Kidney glomerular epithelial cell (primary cell): Measurements from ENCODE around the gene TBXAS1.
"Not testable (repeated sequence)": the region's sequence is repeated elsewhere in the genome, so short reads cannot be mapped to it uniquely, and the experiment has no call there.

ENCODE experiments used
- DNase-seq: peaks from one replicate; lab custom pipeline; 2025; lab: John Stamatoyannopoulos, UW

The TBXAS1 gene

DNA sequence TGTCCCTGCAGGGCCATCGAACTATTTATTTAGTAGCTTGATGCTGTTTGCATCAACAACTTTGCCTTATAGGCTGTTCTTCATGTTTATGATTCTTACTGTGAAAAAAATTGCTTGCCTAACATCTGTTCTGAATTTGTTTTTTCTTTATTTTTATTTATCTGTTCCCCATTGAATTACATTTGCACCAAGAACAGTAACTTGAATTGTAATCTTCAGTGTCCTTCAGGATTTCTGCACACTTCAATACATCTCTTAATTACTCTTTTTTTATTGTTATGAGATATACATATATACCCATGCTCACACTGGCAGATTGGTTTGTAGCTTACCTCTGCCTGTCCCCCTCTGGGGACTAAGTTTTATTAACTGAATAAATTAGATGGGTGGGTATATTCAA, 64.4 kb downstream of the TBXAS1 start:
- DNase-seq, result no peak

DNA sequence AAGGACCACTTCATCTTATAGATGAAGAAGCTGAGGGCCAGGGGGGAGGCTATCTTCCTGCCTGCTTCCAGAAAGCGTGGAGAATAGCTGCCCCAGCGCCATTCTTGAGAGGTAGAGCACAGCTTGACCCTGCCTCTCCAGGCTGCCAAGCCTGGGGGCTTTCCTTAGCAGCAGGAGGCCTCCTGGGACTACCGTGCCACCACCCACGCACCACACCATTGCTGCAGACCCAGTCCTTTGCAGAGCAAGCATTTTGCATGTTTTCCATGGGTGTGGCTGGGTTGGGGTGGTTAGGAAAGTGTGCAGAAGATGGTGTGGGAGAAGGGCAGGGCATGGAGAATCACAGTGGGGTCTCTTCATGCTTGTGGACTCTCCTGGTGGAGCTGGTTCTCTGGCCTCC, 64.9 kb downstream of the TBXAS1 start:
- no peak for DNase-seq

- DNase-seq, result no peak
Measured at GRCh38 chr7:139895141-139895829, 66.2 kb downstream of the TBXAS1 start.

- no peak for DNase-seq
Measured at GRCh38 chr7:139896288-139896687, 67.2 kb downstream of the TBXAS1 start.

DNA sequence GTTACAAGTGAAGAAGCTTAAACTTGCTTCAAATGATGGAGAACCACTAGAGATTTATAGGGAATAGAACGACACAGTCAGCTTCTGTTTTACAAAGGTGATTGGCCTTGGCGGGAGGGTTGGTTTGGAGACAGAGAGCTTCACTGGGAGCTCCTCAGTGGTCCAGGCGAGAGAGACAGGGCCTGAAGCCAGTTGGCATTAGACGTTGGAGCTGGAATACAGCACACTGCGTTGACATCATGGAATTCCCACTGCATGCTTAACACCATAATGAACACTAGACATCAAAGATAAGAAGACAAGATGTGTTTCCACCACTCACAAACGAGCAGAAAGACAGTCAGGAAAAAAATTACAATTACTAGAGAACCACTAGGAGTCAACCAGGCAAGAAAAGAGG, 67.8 kb downstream of the TBXAS1 start:
- no peak for DNase-seq

DNA sequence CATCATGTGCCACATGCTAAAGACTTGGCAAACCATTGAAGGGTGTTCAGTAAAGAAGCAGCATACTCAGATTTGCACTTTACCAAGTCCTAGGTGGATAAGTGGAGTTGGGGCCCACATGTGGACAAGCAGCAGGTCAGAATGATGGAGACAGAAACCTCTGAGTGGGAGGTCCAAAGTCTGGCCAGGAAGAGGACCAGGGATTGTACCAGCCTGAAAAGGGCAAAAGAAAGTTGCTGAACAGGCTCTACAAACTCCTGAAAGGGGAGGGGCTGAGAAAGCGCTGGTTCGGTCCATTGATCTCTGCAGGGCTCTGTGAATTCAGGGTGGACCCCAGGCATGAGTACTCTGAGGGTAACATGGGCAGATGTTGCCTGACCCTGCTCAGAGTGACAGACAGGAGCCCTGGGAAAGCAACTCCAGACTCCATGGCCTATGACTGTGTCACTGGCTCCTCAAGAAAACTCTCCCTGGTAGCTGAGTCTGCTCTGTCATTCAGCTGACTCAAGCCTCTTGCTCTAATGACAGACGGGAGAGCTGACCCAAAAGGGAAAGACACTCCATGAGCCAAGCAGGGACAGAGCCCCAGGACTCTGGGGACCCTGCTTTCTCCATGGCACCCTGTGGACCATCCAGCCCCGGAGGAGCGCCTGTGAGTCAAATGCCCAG, 68.5 kb downstream of the TBXAS1 start:
- no peak for DNase-seq

GRCh38 chr7:139898483-139898882, 69.4 kb downstream of the TBXAS1 start:
- DNase-seq, result no peak

GRCh38 chr7:139899328-139899955, 70.4 kb downstream of the TBXAS1 start:
- peak; percentile 3 for DNase-seq

DNA sequence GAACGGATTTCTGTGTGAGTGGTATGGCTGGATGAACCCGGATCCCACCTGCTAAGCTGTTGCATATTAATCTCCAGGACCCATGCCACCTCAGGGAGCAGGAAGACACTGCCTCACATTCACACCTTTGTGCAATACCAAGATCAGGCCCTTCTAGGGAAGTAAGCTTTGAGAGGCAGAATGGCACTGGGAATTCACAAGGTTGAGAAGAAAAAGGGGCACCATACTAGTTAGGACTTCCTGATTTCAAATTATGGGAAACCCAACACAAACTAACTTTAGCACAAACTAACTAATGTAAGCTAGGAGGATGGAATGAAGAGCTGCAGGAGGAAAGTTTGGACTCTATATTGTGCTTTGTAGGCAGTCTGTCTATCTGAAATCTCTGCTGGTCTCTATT, 71.3 kb downstream of the TBXAS1 start:
- DNase-seq, result no peak

GRCh38 chr7:139901056-139901795, 72.2 kb downstream of the TBXAS1 start:
- no peak for DNase-seq

GRCh38 chr7:139901901-139902300, 72.8 kb downstream of the TBXAS1 start:
- no peak for DNase-seq

DNA sequence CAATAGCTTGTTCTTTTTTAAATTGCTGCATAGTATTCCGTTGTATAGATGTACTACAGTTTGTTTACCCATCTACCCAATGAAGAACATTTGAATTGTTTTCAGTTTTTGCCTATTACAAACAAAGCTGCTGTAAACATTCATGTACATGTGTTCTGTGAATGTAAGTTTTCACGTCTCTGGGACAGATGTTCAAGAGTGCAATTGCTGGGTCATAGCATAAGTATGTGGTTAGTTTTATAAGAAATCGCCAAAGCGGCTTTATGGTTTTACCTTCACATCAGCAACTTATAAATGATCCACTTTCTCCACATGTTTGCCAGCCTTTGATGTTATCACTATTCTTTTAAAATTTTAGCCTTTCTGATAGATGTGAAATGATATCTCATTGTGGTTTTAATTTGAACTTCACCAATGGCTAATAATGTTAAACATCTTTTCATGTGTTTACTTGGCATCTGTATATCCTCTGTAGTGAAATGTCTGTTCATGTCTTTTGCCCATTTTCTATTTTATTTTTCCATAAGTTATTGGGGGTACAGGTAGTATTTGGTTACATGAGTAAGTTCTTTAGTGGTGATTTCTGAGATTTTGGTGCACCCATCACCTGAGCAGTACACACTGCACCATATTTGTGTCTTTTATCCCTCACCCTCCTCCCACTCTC, 73.5 kb downstream of the TBXAS1 start:
- DNase-seq, result no peak

- DNase-seq, result not testable (repeated sequence)
Measured at GRCh38 chr7:139903103-139903477, 74.0 kb downstream of the TBXAS1 start.

DNA sequence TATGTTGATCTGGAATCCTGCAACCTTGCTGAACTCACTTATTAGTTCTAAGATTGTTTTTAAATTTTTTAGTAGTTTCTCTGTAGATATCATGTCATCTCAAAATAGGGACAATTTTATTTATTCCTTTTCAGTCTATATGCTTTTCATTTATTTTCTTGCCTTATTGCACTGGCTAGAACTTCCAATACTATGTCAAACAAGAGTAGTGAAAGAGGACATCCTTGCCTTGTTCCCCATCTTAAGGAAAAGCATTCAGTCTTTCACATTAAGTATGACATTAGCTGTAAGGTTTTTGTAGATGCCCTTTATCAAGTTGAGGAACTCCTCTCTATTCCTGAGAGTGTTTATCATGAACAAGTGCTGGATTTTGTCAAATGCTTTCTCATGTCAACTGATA, 77.8 kb downstream of the TBXAS1 start:
- no peak for DNase-seq

- DNase-seq, result no peak
Measured at GRCh38 chr7:139908792-139909191, 79.7 kb downstream of the TBXAS1 start.

- DNase-seq, result no peak
Measured at GRCh38 chr7:139909379-139910050, 80.5 kb downstream of the TBXAS1 start.

- no peak for DNase-seq
Measured at GRCh38 chr7:139913021-139913844, 84.2 kb downstream of the TBXAS1 start.

- no peak for DNase-seq
Measured at GRCh38 chr7:139913845-139914135, 84.7 kb downstream of the TBXAS1 start.

GRCh38 chr7:139914306-139915267, 85.5 kb downstream of the TBXAS1 start:
- no peak for DNase-seq
